Body of pancreas (tissue), 4 donors: Measurements from ENCODE around the gene ZFP30. TPM values are rescaled to one million over a fixed set of nuclear protein-coding genes. Genes with fewer than 3 reads are reported as not detected.

Experiments
- ATAC-seq: fragments of 150-250 bp; one replicate; pipeline ENCODE4 v1.9.1; 2016
- DNase-seq, 4 donors: peaks; one replicate each; pipeline ENCODE4 v3.0.0-alpha.2; 2019
- H3K27ac ChIP-seq, 4 donors: fragments of 200-600 bp; sonication (generic); 1 replicate in 3 of 4; 2 replicates in 1 of 4; pipeline versions ENCODE4 v1.5.1 to v1.6.1; 2016 to 2019; ENCODE audit warnings: mild to moderate bottlenecking in 1 of 4, mixed read lengths in 1 of 4, moderate library complexity in 1 of 4
- H3K27me3 ChIP-seq, 2 donors: fragments of 200-600 bp; sonication (generic); one replicate each; pipeline ENCODE4 v1.6.0; 2016; ENCODE audit warnings: mild to moderate bottlenecking in 1 of 2
- H3K36me3 ChIP-seq, 2 donors: fragments of 200-600 bp; sonication (generic); replicated peaks in 1 of 2; 2 replicates each; pipeline ENCODE4 v1.5.1; 2016; ENCODE audit warnings: low read depth in 2 of 2; ENCODE audit not compliant: insufficient read depth in 1 of 2
- H3K4me1 ChIP-seq: fragments of 200-600 bp; sonication (generic); one replicate; pipeline ENCODE4 v1.6.0; 2016
- H3K4me3 ChIP-seq, 2 donors: fragments of 200-600 bp; sonication (generic); 1 replicate in 1 of 2; 2 replicates in 1 of 2; pipeline ENCODE4 v1.5.1; 2016 to 2019
- H3K9me3 ChIP-seq, 3 donors: fragments of 200-600 bp; sonication (generic); 1 replicate in 2 of 3; 2 replicates in 1 of 3; pipeline ENCODE4 v1.5.1; 2016
- CTCF ChIP-seq, 7 experiments: fragments of 450-650 bp in 4 of 7; fragments of 200-600 bp in 3 of 7; sonication (generic) in 3 of 7; IDR thresholded peaks; one replicate each; pipeline ENCODE4 v1.5.1; 2016 to 2019; ENCODE audit warnings: antibody characterized with exemption in 7 of 7
- POLR2A ChIP-seq, 3 donors: fragments of 450-650 bp; IDR thresholded peaks; one replicate each; pipeline ENCODE4 v1.6.1; 2016; ENCODE audit warnings: antibody characterized with exemption in 3 of 3, mild to moderate bottlenecking in 2 of 3
- WGBS, 2 donors: methylation state at CpG; one replicate each; pipeline ENCODE4 v1.1.5; 2017; 5-methylcytosine and 5-hydroxymethylcytosine counted together
- intact Hi-C: fragments of 100-400 bp; cut with DNase I; formaldehyde crosslinking; loops from one replicate; pipeline ENCODE4 v1.15.1; 2023
- small RNA-seq: library from RNA; depleted of rRNA; stranded (forward); fragments of <200 nt; gene quantifications from one replicate; pipeline ENCODE3, GENCODE V24; 2016
- total RNA-seq, 2 donors: library from RNA; depleted of rRNA; stranded (reverse); fragments of >200 nt; gene quantifications; one replicate each; pipeline ENCODE4 v1.1.0, GENCODE V29; 2016

The ZFP30 gene
- total RNA-seq, 2 donors from 2014 or later: 7.5 to 27.0 TPM

DNA sequence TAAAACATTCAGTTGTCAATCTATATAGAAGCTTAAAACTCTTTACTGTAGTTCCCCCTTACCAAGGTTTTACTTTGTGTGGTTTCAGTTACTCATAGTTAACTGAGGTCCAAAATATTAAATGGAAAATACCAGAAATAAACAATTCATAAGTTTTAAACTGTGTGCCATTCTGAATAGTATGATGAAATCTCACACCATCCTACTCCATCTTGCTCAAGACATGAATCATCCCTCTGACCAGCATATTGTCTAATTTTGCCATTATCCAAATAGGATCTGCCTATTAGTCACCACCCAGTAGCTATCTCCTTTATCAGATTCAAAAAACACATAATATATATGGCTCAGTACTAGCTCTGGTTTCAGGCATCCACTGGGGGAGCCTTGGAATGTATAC, 83.1 kb downstream of the ZFP30 start:
- peaks cover 0 to 69% (median 8%) of the 10 kb centered on the region in 3 donors for H3K9me3 ChIP-seq
- no peaks in the 10 kb centered on the region for H3K27me3 ChIP-seq
- intact Hi-C loops: no loop called here
- H3K27ac ChIP-seq: no peak overlapping the region
- no peak for ATAC-seq
- TF ChIP-seq CTCF (IDR thresholded peaks at IDR 0.05) (no peak), POLR2A (IDR thresholded peaks at IDR 0.05) (no peak)
- H3K36me3 ChIP-seq: peaks cover 0 to 3% of the 10 kb centered on the region in 2 donors
- no peak overlapping the region for H3K4me3 ChIP-seq
- no peak for DNase-seq
- no peaks in the 10 kb centered on the region for H3K4me1 ChIP-seq

DNA sequence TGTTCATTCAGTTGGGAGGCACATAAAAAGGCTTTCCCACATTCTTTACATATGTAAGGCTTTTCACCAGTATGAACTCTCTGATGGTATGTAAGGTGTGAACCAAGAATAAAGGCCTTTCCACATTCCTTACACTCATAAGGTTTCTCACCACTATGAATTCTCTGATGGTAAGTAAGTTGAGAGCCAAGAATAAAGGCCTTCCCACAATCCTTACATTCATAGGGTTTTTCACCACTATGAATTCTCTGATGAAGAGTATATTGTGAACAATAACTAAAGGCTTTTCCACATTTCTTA, 89.9 kb downstream of the ZFP30 start:
- Histone ChIP-seq H3K9me3 (peaks cover 0 to 80% (median 21%) of the 10 kb centered on the region in 3 donors), H3K27ac (no peak overlapping the region), H3K4me1 (no peaks in the 10 kb centered on the region), H3K4me3 (no peak overlapping the region), H3K27me3 (no peaks in the 10 kb centered on the region), H3K36me3 (peaks cover 11 to 19% of the 10 kb centered on the region in 2 donors)
- no peak for TF ChIP-seq CTCF (IDR thresholded peaks at IDR 0.05)
- TF ChIP-seq POLR2A (IDR thresholded peaks at IDR 0.05): no peak
- no peak for DNase-seq
- intact Hi-C loops: no loop called here
- no peak for ATAC-seq

DNA sequence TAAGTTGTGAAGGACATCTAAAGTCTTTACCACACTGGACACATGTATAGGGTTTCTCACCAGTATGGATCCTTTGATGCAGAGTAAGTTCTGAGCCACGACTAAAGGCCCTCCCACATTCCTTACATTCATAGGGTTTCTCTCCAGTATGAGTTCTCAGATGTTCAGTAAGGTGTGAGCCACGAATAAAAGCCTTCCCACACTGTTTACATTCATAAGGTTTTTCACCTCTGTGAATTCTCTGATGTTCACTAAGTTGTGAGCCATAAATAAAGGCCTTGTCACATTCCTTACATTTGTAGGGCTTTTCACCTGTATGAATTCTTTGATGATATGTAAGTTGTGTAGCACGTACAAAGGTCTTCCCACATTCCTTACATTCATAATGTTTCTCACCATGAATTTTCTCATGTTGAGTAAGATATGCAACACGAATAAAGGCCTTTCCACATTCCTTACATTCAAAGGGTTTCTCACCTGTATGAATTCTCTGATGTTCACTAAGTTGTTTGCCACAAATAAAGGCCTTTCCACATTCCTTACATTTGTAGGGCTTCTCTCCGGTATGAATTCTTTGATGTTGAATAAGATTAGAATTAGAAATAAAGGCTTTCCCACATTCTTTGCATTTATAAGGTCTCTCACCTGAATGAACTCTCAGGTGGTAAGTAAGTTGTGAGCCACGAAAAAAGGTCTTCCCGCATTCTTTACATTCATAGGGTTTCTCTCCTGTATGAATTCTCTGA, 90.5 kb downstream of the ZFP30 start:
- ATAC-seq: no peak
- peaks cover 0 to 79% (median 17%) of the 10 kb centered on the region in 3 donors for H3K9me3 ChIP-seq
- WGBS, 2 donors: 88 to 95% methylated on average over 7 of the region's 7 CpGs
- no peak overlapping the region for H3K4me3 ChIP-seq
- DNase-seq: no peak
- peaks cover 11 to 19% of the 10 kb centered on the region in 2 donors for H3K36me3 ChIP-seq
- no peaks in the 10 kb centered on the region for H3K4me1 ChIP-seq
- intact Hi-C loops: no loop called here
- TF ChIP-seq POLR2A (IDR thresholded peaks at IDR 0.05) (no peak), CTCF (IDR thresholded peaks at IDR 0.05) (no peak)
- no peak overlapping the region for H3K27ac ChIP-seq
- no peaks in the 10 kb centered on the region for H3K27me3 ChIP-seq

Small RNA genes within 50 kb of the gene (small RNA-seq; reads per million reads assigned to genes)
- gene SELENOKP1: not detected

Other genes with a start within 250 kb of the ZFP30 start
- 1 to 10 TPM; 1.3 to 2.3 TPM for gene ZNF569, start 188.0 kb downstream of the ZFP30 start, total RNA-seq
- 1 to 10 TPM in 1 of 2 donors, under 1 TPM in 1; 0.99 to 2.9 TPM for gene ZNF570, start 186.1 kb downstream of the ZFP30 start, total RNA-seq
- 1 to 10 TPM in 1 of 2 donors, under 1 TPM in 1; 0.99 to 5.7 TPM for gene ZNF793, start 148.5 kb downstream of the ZFP30 start, total RNA-seq
- gene ZNF571, start 60.7 kb downstream of the ZFP30 start, total RNA-seq: 1 to 10 TPM; 1.6 to 2.6 TPM
- 1 to 10 TPM; 2.6 to 6.5 TPM for gene ZNF540, start 60.6 kb downstream of the ZFP30 start, total RNA-seq
- 1 to 10 TPM; 2.0 to 4.2 TPM for gene ZNF607, start 64.3 kb upstream of the ZFP30 start, total RNA-seq
- gene ZNF573, start 124.1 kb upstream of the ZFP30 start, total RNA-seq: 10 to 100 TPM in 1 of 2 donors, 1 to 10 TPM in 1; 8.0 to 18.8 TPM